LNCaP clone FGC (cell line): ENCODE data around the gene ASPG.
A peak's percentile ranks its signal among the peaks of the same experiment; 100 is the strongest.

Source experiments
- DNase-seq: peaks from one replicate; pipeline ENCODE4 v3.0.0-alpha.2; 2011; ENCODE audit warnings: low read depth
- H3K4me3 ChIP-seq: 2 replicates; pipeline ENCODE4 v1.5.1; 2011; ENCODE audit warnings: mild to moderate bottlenecking, low read depth, low read length, control low read depth
- CTCF ChIP-seq: IDR thresholded peaks from 2 replicates; pipeline ENCODE4 v1.5.1; 2012; ENCODE audit warnings: mild to moderate bottlenecking; ENCODE audit not compliant: control insufficient read depth, insufficient read depth; ENCODE audit errors: extremely low read depth

ASPG gene

GRCh38 chr14:104142946-104143470 lies 57.5 kb downstream of the ASPG start:
- peak; percentile 27 for TF ChIP-seq CTCF
- peak; percentile 23 for DNase-seq
- H3K4me3 ChIP-seq, result no peak overlapping the region

- H3K4me3 ChIP-seq, result no peak overlapping the region
- DNase-seq, result no peak
- TF ChIP-seq CTCF, result no peak
Observed at GRCh38 chr14:104143521-104144452, 58.3 kb downstream of the ASPG start.

GRCh38 chr14:104144453-104144790 lies 58.9 kb downstream of the ASPG start:
- H3K4me3 ChIP-seq, result no peak overlapping the region
- DNase-seq, result no peak
- TF ChIP-seq CTCF, result no peak

DNA sequence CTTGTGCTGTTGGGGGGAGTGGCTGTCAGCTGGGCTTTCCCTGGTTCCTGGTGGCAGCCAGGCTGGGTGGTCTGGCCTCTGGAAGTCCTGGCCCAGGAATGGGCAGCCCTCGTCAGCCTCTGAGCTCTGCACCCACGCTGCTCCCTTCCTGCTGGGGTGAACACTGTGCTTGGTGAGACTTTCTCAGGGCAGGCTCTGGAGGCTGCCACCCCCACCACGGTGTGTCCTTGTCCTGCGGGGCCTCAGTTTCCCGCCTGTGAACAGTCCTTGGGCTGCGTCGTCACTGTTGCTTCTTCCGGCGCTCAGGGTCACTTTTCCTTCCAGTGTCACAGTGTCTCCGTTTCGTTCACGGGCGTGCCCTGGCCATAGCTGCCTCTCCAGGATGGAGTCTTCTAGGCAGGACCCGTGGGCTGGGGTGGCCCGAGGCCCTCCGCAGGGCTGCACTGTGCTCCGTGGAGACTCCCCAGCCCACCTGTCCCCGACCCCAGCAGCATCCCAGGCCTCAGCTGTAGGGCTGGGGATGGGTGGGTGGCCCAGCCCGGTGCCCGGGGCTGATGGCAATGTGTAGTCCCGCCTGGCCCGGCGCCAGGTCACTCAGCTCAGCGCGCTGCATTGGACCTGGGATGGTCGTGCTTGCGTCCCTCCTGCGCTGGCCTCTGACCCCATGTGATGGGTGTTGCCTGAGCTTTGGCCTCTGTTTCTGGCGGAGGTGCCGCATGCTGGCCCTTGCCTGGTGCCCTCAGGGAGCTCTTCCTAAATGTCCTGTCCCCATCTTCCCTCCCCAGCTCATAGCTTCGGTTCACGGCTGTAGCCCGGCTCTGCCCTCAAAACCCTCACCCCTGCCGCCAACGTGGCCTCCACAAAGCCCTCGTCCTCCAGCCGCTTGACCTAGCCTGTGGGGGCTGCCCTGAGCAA lies 59.7 kb downstream of the ASPG start:
- DNase-seq, result no peak
- TF ChIP-seq CTCF, result no peak
- no peak overlapping the region for H3K4me3 ChIP-seq

DNA sequence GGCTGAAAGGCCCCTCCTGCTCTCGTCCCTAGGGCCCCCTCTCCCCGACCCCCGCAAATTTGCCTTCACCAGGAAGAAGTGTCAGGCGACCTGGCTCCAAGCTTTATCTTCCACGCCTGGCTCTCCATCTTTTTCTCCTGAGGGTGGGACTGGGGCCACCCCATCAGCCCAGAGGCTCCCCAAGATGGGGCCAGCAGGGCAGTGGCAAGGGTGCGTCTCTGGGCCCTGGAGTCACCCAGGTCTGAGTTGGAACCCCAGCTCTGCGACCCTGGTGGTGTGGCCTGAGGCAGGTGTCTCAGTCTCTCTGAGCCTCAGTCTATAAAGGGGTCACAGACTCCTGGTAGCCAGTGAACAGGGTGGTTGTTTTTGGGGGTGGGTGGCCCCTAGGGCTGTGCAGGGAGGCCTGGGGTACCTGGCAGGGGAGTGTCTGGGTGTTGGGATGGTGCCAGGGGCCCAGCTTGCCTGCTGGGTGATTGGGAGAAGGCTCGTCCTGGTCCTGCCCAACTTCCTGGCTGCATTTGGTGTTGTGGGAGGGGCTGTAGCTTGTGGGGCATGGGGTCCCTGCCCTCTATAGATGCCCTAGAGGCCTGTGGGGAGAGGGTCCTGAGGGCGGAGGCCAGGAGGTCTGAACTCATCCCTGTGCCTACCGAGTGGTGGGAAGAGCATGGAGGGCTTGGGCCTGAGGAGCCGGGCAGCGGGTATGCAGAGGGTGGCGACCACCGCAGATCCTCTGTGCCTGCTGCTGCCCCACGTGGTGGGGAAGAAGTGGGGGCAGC lies 60.5 kb downstream of the ASPG start:
- DNase-seq, result no peak
- H3K4me3 ChIP-seq, result no peak overlapping the region
- no peak for TF ChIP-seq CTCF

DNA sequence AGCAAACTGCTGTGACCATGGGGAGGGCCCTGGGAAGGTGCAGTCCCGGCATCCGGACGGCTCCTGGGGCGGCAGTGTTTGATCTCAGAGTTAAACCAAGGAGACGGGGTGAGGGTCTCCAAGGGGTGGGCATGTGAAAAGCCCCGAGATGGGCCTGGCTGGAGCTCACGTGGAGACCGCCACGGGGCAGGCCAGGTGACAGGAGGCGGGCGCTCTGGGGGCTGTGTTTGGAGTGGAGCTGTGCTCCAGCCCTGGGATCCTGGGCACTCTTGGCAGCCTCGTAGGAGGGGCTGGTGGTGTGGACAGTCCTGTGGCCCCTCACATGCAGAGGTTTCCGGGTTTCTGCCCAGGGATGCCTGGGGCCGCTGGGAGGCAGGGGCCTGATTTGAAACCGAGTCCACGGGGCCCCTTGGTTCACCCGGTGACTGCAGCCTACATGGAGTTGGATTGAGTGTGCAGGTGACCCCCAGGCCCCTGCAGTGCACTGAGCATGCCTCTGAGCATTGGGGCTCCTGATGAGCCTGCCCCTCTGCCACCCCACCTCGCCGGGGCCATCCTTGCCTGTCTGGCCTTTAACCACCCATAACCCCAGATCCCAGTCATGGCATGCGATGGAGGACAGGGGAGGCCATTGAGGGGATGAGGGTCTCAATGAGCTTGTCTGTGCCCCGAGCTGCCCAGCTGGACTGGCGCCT lies 61.3 kb downstream of the ASPG start:
- no peak for DNase-seq
- TF ChIP-seq CTCF, result no peak
- H3K4me3 ChIP-seq, result no peak overlapping the region
